ENCODE measurements around the gene MBOAT7.
A peak's percentile ranks its signal among the peaks of the same experiment; 100 is the strongest.

Gene MBOAT7

GRCh38 chr19:54137699-54138488 is 51.5 kb downstream of the MBOAT7 start, which contains the start of gene CNOT3:
Gene CNOT3 (plus strand): TSS chr19:54137762. CDS start chr19:54142979, 5,217 bp downstream.
- DNase-seq, result peak; percentile 17

- peak; percentile 100 for DNase-seq
These were observed 52.3 kb downstream of the MBOAT7 start for GRCh38 chr19:54136864-54137698.

- DNase-seq, result no peak
These were observed 53.1 kb downstream of the MBOAT7 start for GRCh38 chr19:54136086-54136863.

- no peak for DNase-seq
These were observed 55.3 kb downstream of the MBOAT7 start for GRCh38 chr19:54133957-54134590.

GRCh38 chr19:54133312-54133956 is 55.9 kb downstream of the MBOAT7 start:
- no peak for DNase-seq

- DNase-seq, result no peak
These were observed 59.8 kb downstream of the MBOAT7 start for GRCh38 chr19:54129617-54129996.

GRCh38 chr19:54128796-54129616 is 60.4 kb downstream of the MBOAT7 start:
- DNase-seq, result no peak

- DNase-seq, result no peak
These were observed 61.0 kb downstream of the MBOAT7 start for GRCh38 chr19:54128441-54128725.

- DNase-seq, result no peak
These were observed 61.5 kb downstream of the MBOAT7 start for GRCh38 chr19:54127688-54128440.

GRCh38 chr19:54125713-54126112 is 63.7 kb downstream of the MBOAT7 start:
- no peak for DNase-seq

GRCh38 chr19:54124393-54124792 is 65.0 kb downstream of the MBOAT7 start:
- DNase-seq, result no peak

- DNase-seq, result no peak
These were observed 65.7 kb downstream of the MBOAT7 start for GRCh38 chr19:54123682-54124081.

Measured in stimulated activated naive CD4-positive, alpha-beta T cell treated with Interleukin-2 at 50 U/mL for 16 hours (primary cell).